A549 (cell line): Measurements from ENCODE around the gene ASB17. TPM values are rescaled to one million over a fixed set of nuclear protein-coding genes. Genes with fewer than 3 reads are reported as not detected.

Source experiments
- ATAC-seq, 2 experiments: fragments of 200-7000 bp in 1 of 2; fragments of >200 bp in 1 of 2; cut with Nextera tagmentation in 1 of 2; cut with Tn5 transposase in 1 of 2; 3 replicates each; pipeline versions ENCODE4 v1.8.0 to v1.9.1; 2018 to 2020; ENCODE audit warnings: mild to moderate bottlenecking in 1 of 2, moderate library complexity in 1 of 2
- CTCF ChIA-PET: fragments of 300-600 bp; sonication (Branson Sonifier 250); formaldehyde crosslinking; extraction: SDS; loops from one replicate; lab custom pipeline; 2021; ENCODE audit warnings: antibody characterized with exemption, inconsistent platforms; lab: Yijun Ruan, JAX
- POLR2A ChIA-PET: fragments of 350-600 bp; formaldehyde crosslinking; extraction: SDS; loops from one replicate; lab custom pipeline; 2021; ENCODE audit warnings: antibody characterized with exemption, inconsistent platforms; lab: Yijun Ruan, JAX
- DNase-seq, 2 experiments: peaks; one replicate each; pipeline versions ENCODE4 v3.0.0 to v3.0.0-alpha.2; 2011 to 2016; ENCODE audit warnings: low read depth in 1 of 2, low spot score in 1 of 2
- FAIRE-seq: peaks from 2 replicates; lab custom pipeline; 2011; peaks lifted over from hg19 to GRCh38; lab: Jason Lieb, UNC
- H3K27ac ChIP-seq, 2 experiments: fragments of >200 bp; sonication (Bioruptor Twin); formaldehyde crosslinking; 3 replicates each; pipeline ENCODE4 v1.5.1; 2016 to 2017
- H3K4me1 ChIP-seq: fragments of >200 bp; sonication (Bioruptor Twin); formaldehyde crosslinking; 3 replicates; pipeline ENCODE4 v1.6.1; 2016
- H3K4me2 ChIP-seq: fragments of >200 bp; sonication (Bioruptor Twin); formaldehyde crosslinking; 3 replicates; pipeline ENCODE4 v1.6.1; 2016
- H3K4me3 ChIP-seq: fragments of >200 bp; sonication (Bioruptor Twin); formaldehyde crosslinking; 3 replicates; pipeline ENCODE4 v1.5.1; 2016
- H3K9me3 ChIP-seq: fragments of >200 bp; sonication (Bioruptor Twin); formaldehyde crosslinking; 3 replicates; pipeline ENCODE4 v1.6.1; 2016
- CEBPB ChIP-seq, 2 experiments: fragments of >200 bp in 1 of 2; sonication (Bioruptor Twin) in 1 of 2; formaldehyde crosslinking in 1 of 2; IDR thresholded peaks; 2 replicates each; pipeline ENCODE4 v1.6.1; 2012 to 2016
- EHMT2 ChIP-seq: fragments of 200-600 bp; sonication (generic); IDR thresholded peaks from 2 replicates; pipeline ENCODE4 v1.6.1; 2016; ENCODE audit warnings: antibody characterized with exemption, low read depth, mild to moderate bottlenecking, moderate library complexity
- EP300 ChIP-seq, 2 experiments: fragments of >200 bp; sonication (Bioruptor Twin); formaldehyde crosslinking; IDR thresholded peaks; 2 replicates in 1 of 2; 3 replicates in 1 of 2; pipeline ENCODE4 v1.6.1; 2016 to 2017
- FOSB ChIP-seq: fragments of 250-450 bp; sonication (Bioruptor Pico); IDR thresholded peaks from 2 replicates; pipeline ENCODE4 v1.5.0; 2020; ENCODE audit warnings: mild to moderate bottlenecking, moderate library complexity
- FOSL2 ChIP-seq, 2 experiments: fragments of 450-650 bp in 1 of 2; fragments of >200 bp in 1 of 2; sonication (Bioruptor Twin) in 1 of 2; formaldehyde crosslinking; IDR thresholded peaks; 2 replicates each; pipeline versions ENCODE4 v1.5.0 to v1.6.1; 2016 to 2020; ENCODE audit warnings: mild to moderate bottlenecking in 1 of 2, moderate library complexity in 1 of 2
- HDAC2 ChIP-seq: fragments of 200-600 bp; sonication (generic); IDR thresholded peaks from 2 replicates; pipeline ENCODE4 v1.6.1; 2016
- MAFK ChIP-seq: fragments of 450-650 bp; IDR thresholded peaks from 2 replicates; pipeline ENCODE4 v1.6.1; 2014; ENCODE audit not compliant: partially characterized antibody
- MAX ChIP-seq: IDR thresholded peaks from 2 replicates; pipeline ENCODE4 v1.6.1; 2012
- PHF8 ChIP-seq: fragments of 200-600 bp; sonication (generic); IDR thresholded peaks from 2 replicates; pipeline ENCODE4 v1.6.1; 2016; ENCODE audit warnings: low read depth, mild to moderate bottlenecking, antibody characterized with exemption, moderate library complexity, borderline replicate concordance
- RAD21 ChIP-seq, 2 experiments: fragments of >200 bp in 1 of 2; sonication (Bioruptor Twin) in 1 of 2; formaldehyde crosslinking in 1 of 2; IDR thresholded peaks in 1 of 2; conservative IDR thresholded peaks in 1 of 2; 2 replicates in 1 of 2; 3 replicates in 1 of 2; pipeline ENCODE4 v1.6.1; 2012 to 2018; ENCODE audit warnings: inconsistent platforms in 1 of 2
- REST ChIP-seq: fragments of 200-600 bp; sonication (generic); IDR thresholded peaks from 2 replicates; pipeline ENCODE4 v1.6.1; 2016; ENCODE audit warnings: antibody characterized with exemption, mild to moderate bottlenecking, moderate library complexity
- SMC3 ChIP-seq: fragments of >200 bp; sonication (Bioruptor Twin); formaldehyde crosslinking; IDR thresholded peaks from 3 replicates; pipeline ENCODE4 v1.6.1; 2018; ENCODE audit warnings: inconsistent platforms
- SREBF2 ChIP-seq: fragments of 450-650 bp; IDR thresholded peaks from 2 replicates; pipeline ENCODE4 v1.6.1; 2014; ENCODE audit warnings: mild to moderate bottlenecking, moderate library complexity
- ZFP36 ChIP-seq: fragments of 450-650 bp; IDR thresholded peaks from 2 replicates; pipeline ENCODE4 v1.6.1; 2014; ENCODE audit warnings: borderline replicate concordance; ENCODE audit not compliant: partially characterized antibody
- ZNF302 ChIP-seq: fragments of 250-450 bp; sonication (Bioruptor Pico); IDR thresholded peaks from 2 replicates; pipeline ENCODE4 v1.9.0; 2021; ENCODE audit warnings: inconsistent platforms, mild to moderate bottlenecking, moderate library complexity
- ZSCAN20 ChIP-seq: fragments of 250-450 bp; sonication (Bioruptor Pico); IDR thresholded peaks from 2 replicates; pipeline ENCODE4 v1.8.0; 2022; ENCODE audit warnings: mild to moderate bottlenecking, moderate library complexity
- WGBS: methylation state at CpG from one replicate; pipeline ENCODE4 v1.1.6; 2017; ENCODE audit errors: missing lambda C conversion rate; 5-methylcytosine and 5-hydroxymethylcytosine counted together
- polyA minus RNA-seq: library from RNA; depleted of rRNA, polyadenylated mRNA; stranded (reverse); fragments of >200 nt; gene quantifications from 2 replicates; pipeline ENCODE4 v1.2.3, GENCODE V29; 2011; rRNA and poly(A)+ RNA removed
- polyA plus RNA-seq, 4 experiments: library from polyadenylated mRNA; depleted of rRNA in 3 of 4; stranded (reverse); fragments of >200 nt; fragmentation: RNase III in 1 of 4; extraction: RNeasy Plus Mini Kit Qiagen cat#74134 plus additional on column Dnase treatment in 1 of 4; gene quantifications; 2 replicates in 3 of 4; 3 replicates in 1 of 4; pipeline ENCODE4 v1.2.3, GENCODE V29; 2011 to 2017
- TF ChIP-seq, protein P1 (sequence below): IDR thresholded peaks from 2 replicates; pipeline ENCODE4 v1.6.1; 2012; ENCODE audit warnings: low read depth, borderline replicate concordance

The ASB17 gene, protein sequence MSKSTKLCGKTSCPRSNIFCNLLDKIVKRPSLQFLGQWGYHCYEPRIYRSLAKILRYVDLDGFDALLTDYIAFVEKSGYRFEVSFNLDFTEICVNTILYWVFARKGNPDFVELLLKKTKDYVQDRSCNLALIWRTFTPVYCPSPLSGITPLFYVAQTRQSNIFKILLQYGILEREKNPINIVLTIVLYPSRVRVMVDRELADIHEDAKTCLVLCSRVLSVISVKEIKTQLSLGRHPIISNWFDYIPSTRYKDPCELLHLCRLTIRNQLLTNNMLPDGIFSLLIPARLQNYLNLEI
- not detected in 2 replicates for polyA plus RNA-seq (2011; rRNA removed)
- polyA plus RNA-seq (2012; cell fraction: cytosol; rRNA removed), result not detected in 2 replicates
- not detected in 2 replicates for polyA plus RNA-seq (2012; cell fraction: nucleus; rRNA removed)
- polyA plus RNA-seq (2017; fragmentation: RNase III; extraction: RNeasy Plus Mini Kit Qiagen cat#74134 plus additional on column Dnase treatment), result not detected in 3 replicates
- not detected in 2 replicates for polyA minus RNA-seq

DNA sequence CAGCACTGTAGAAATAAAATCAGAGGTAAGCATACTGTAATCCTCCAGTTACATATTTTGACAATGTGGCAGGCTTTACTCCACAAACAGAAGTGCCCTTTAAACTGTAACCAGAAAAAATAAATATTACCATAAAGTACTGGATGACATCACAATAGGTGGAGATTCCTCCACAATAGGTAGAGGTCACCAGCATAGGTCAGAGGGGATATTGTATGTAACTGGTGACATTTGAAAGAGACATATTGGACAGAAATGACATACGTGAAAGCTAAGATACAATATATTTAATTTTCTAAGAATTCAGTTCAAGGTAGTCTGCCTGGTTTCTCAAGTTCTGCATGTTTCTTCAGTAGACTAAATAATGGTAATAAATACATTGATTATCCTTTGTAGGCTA is at the start of gene ASB17:
Gene ASB17 (minus strand): TSS at position 101 of the 400 bp plus-strand sequence. CDS start 113 bp downstream, outside the sequence.
- FAIRE-seq, result no peak

GRCh38 chr1:75980972-75981897 is 49.0 kb upstream of the ASB17 start:
- CTCF ChIA-PET, result interaction anchor here (1.3 to 2.1 kb wide), 2 partner anchors 10 to 173 kb away, joined by 3 to 11 read pairs; no protein-coding TSS in a partner anchor
- no peak for TF ChIP-seq CEBPB (IDR thresholded peaks at IDR 0.05)
- H3K9me3 ChIP-seq, result no peaks in the 10 kb centered on the region
- H3K27ac ChIP-seq, result no peak overlapping the region
- H3K4me2 ChIP-seq, result no peak overlapping the region
- DNase-seq (no peak), FAIRE-seq (no peak), ATAC-seq (no peak)
- WGBS, result 38% methylated on average over 6 of the region's 6 CpGs
- H3K4me1 ChIP-seq, result peaks cover 7% of the 10 kb centered on the region; the same call in 2 of the 3 replicates
- H3K4me3 ChIP-seq, result no peak overlapping the region
- POLR2A ChIA-PET, result no interaction called here

More for the DNA sequence above, at the start of gene ASB17:
- Histone ChIP-seq H3K4me1 (peaks cover 8% of the 10 kb centered on the region; the same call in 2 of the 3 replicates), H3K4me3 (no peak within 1 kb of the TSS), H3K9me3 (no peaks in the 10 kb centered on the region), H3K27ac (no peak within 1 kb of the TSS), H3K4me2 (no peak within 1 kb of the TSS)
- POLR2A ChIA-PET, result no interaction called here
- TF ChIP-seq HDAC2 (no peak), ZNF302 (CRISPR knock-in tag) (no peak), FOSL2 (IDR thresholded peaks at IDR 0.05) (no peak), FOSL2 (CRISPR knock-in tag; IDR thresholded peaks at IDR 0.05) (no peak), PHF8 (no peak), RAD21 (conservative IDR thresholded peaks at IDR 0.05 in 1 of 2, IDR thresholded peaks at IDR 0.05 in 1 of 2) (no peak), FOSB (no peak), REST (no peak), EP300 (IDR thresholded peaks at IDR 0.05) (no peak), MAFK (no peak), SREBF2 (no peak), ZFP36 (no peak), EHMT2 (no peak), MAX (no peak), ZSCAN20 (CRISPR knock-in tag) (no peak), SMC3 (no peak)
- TF ChIP-seq, protein P1, sequence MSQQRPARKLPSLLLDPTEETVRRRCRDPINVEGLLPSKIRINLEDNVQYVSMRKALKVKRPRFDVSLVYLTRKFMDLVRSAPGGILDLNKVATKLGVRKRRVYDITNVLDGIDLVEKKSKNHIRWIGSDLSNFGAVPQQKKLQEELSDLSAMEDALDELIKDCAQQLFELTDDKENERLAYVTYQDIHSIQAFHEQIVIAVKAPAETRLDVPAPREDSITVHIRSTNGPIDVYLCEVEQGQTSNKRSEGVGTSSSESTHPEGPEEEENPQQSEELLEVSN, result no peak
- WGBS, result 86% methylated on average over 1 of the region's 1 CpG
- DNase-seq, result no peak
- ATAC-seq, result no peak
- CTCF ChIA-PET, result no interaction called here
